HG02759 (cell line): ENCODE results near the gene LARGE2.

Source experiments
- ATAC-seq: cut with Tn5 transposase; IDR thresholded peaks from one replicate; pipeline ENCODE4 v1.9.1; 2021; ENCODE audit warnings: mild to moderate bottlenecking, moderate library complexity; ENCODE audit not compliant: unreplicated experiment

LARGE2 gene

DNA sequence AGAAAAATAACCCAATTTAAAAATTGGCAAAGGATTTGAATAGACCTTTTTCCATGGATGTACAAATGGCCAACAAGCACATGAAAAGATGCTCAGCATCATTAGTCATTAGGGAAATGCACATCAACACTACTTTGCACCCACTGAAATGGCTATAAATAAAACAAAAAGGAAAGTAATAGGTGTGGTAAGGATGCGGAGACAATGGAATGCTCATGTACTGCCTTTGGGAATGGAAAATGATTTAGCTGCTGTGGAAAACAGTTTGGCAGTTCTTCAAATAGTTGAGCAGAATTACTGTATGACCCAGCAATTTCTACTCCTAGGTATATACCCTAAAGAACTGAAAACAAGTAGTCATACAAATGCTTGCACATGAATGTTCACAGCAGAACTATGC is 37.4 kb downstream of the LARGE2 start:
- no peak for ATAC-seq

DNA sequence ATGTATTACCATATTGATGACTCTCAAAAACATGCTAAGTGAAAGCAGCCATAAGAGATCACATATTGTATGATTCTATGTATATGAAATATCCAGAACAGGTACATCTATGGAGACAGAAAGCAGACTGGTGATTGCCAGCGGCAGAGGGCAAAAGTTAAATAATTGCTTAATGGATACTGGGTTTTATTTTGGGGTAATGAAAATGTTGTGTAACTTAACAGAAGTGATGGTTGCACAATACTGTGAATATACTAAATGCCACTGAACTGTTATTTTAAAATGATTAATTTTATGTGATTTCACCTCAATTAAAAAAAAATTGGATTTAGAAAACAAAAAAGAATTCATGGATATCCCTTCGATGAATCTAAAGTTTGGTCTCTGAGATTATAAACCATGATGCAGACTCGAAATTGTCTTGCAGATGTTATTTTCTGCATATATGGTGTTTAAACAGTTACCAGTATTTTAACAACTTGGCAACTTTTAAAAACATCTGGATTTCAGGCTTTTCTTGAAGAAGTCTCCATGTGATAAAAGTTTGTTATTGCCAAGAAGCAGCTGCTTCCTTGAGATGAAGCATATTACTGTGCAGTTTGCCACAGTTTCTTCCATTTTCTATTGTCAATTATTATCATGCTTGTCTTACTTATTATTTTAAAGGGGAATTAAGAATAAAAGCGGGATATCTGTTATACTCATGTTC is 38.1 kb downstream of the LARGE2 start:
- no peak for ATAC-seq

DNA sequence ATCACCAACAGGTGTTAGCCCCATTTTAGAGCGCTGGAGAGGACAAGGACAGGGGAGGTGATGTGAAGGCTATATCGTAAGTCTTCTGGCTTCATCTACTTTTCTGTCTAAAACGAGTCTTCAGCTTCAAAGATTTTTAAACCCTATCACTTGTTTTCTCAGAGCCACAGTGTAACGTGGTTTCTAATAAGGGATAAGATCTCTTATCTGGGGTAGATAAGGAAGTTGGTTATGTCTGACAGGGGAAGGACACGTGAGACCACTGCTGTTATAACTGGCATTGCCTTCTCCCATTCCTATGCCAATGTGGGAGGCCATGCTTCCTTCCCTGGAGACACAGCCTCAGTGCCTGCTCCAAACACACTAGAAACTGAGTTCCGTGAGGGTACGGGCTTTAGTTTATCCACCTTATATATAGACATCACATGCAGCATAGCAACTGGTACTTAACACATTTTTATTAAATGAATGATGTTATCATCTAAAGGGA is 39.3 kb downstream of the LARGE2 start:
- ATAC-seq = no peak

DNA sequence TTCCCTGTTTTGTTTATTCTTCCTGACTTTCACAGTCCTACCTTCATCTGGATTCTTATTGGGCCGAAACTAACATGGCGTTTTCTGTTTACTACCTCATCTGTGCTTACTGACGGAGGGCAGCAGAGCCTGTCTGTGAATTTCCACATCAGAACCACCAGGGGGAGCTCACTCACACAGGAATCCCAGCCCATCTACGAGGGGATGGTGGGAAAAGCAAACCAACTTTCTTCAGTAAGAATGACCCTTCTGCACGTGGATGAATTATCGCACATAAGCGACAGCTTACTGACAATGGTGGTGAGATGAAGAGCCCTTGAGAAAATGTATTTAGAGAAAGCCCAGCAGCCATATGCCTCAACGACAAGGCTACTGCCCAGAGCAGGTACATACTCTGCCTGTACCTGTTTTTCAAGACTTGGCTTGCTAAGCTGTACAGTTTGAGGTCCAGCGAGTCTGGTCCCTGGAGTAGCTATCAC is 42.5 kb downstream of the LARGE2 start:
- peak; percentile 83 for ATAC-seq

DNA sequence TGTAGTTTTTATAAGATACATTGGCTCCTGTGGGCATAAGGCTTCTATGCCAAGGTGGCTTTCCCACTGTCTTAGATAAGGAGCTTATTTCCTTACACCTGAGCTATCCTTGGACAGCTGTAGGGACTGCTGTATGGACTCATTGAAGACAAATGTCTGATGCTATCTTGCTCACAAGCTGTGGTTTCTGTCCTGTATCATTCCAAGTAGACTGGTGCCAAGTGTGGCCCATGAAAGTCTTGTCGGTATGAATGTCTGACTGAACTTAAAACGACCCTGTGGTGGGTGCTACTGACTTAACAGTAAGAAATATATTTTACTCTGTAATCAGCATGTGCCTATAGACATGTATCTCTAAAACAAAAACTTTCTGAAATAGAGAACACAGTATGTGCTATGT is 45.0 kb downstream of the LARGE2 start:
- no peak for ATAC-seq

DNA sequence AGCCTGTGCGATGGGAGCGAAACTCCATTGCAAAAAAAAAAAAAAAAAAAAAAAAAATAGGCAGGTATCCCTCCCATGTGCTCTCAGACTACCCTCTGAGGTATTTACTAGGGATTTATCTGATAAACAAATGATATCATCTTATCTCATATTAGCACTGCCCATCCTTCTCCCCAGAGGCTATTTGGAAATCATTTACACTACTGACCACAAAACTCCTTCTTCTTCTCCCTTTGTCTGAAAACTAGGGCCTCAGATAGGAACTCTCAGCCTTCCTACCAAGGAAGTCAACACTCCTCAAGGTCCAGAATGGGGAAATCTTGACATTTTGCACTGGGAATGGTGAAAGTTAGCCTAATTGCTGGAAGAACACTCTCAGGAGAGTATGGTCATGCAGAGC is 46.4 kb downstream of the LARGE2 start:
- no peak for ATAC-seq

DNA sequence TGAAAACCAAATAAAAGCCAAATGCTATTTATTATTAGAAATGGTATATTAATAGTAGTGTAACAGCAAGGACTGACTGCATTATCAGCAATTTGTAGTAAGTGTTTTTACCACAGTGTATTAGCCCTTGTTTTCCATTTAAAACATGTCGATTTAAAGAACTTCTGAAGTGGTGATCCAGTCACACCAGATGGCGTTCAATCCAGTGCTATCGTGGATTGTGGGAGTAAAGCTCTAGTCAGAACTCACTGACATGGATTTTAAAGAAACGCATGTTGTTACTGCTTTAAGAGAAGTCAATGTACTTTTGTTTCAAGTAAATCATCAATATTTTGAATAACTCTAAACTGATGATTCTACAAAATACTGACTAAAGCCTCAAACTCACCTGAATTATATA is 51.1 kb downstream of the LARGE2 start:
- ATAC-seq = no peak

DNA sequence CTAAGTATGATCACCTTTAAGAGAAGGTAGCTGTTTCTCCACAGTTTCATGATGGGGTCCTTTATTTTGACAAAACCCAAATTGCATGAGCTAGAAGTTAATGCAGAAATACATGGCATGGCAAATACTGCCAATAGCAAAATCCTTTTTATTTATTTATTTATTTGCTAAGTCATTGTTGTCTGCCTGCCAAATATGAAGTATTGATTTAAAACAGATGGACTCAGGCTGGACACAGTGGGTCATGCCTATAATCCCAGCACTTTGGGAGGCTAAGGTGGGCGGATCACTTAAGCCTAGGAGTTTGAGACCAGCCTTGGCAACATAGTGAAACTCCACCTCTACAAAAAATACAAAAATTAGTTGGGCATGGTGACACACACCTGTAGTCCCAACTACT is 52.4 kb downstream of the LARGE2 start:
- ATAC-seq = no peak
